NCI-H2227 treated with DMSO at 0.1 percent for 48 hours (cell line): ENCODE data around the gene TTLL10.

Source experiments
- DNase-seq: peaks from one replicate; lab custom pipeline; 2025; lab: John Stamatoyannopoulos, UW

TTLL10 gene

GRCh38 chr1:1173793-1174415 lies at the start of gene TTLL10:
Gene TTLL10 (plus strand): TSS chr1:1173880. CDS start chr1:1179216, 5,336 bp downstream.
- DNase-seq, result no peak

- no peak for DNase-seq
Measured at GRCh38 chr1:1124508-1124785, 49.2 kb upstream of the TTLL10 start.

DNA sequence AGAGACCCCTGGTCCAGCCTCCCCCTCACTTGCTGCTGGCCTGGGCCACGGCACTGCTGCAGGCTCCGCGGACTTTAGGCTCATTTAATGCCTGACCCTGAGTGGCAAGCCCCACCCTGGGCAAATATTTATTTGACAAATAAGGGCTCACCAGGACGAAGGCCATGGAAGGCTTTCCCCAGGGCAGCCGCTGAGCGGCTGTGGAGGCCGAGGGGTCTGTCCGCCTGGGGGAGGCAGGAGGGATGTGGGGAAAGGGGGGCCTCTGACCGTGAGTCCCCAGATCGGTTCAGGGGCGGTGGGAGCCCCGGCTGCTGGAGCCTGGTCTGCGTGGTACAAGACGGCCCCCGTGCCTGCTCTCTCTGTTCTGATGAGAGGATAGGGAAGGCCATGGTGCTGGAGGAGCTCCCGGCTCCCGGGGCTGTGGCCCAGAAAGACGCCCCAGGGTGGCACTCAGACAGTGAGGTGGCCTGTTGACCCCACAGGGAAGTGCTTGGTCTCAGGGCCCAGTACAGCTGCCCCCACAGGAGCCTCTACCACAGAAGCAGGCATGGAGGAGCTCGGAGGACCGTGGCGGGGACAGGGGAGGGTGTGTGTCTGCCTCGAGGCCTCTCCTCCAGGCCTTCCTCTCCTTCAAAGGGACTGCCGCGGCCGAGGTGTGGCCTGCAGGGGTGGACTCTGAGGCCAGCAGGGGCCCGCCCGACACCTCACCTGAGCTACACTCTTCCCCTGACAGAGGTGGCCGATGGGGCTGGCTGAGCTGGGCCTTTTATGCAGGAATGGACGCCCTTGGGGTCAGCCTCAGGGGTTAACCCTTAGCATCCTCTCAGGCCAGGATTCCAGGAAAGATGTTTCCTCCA lies 48.7 kb upstream of the TTLL10 start:
- DNase-seq, result no peak

DNA sequence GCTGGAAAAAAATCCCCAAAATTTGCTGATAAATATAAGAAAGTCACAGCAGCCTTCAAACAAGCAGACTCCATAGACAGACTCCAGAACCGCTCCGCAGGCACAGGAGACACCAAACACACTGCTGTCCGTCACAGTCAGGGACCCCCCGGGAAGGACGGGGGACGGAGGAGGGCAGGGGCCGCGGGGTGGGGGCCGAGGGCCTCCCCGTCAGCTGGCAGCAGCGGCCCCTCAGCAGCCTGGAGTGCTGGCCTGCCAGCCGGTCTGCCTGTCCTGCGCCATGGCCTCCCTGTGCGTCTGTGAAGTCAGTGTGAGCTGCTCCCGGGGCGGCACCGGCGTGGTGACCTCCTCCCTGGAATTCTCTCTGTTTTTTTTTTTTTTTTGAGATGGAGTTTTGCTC lies 47.7 kb upstream of the TTLL10 start:
- no peak for DNase-seq

DNA sequence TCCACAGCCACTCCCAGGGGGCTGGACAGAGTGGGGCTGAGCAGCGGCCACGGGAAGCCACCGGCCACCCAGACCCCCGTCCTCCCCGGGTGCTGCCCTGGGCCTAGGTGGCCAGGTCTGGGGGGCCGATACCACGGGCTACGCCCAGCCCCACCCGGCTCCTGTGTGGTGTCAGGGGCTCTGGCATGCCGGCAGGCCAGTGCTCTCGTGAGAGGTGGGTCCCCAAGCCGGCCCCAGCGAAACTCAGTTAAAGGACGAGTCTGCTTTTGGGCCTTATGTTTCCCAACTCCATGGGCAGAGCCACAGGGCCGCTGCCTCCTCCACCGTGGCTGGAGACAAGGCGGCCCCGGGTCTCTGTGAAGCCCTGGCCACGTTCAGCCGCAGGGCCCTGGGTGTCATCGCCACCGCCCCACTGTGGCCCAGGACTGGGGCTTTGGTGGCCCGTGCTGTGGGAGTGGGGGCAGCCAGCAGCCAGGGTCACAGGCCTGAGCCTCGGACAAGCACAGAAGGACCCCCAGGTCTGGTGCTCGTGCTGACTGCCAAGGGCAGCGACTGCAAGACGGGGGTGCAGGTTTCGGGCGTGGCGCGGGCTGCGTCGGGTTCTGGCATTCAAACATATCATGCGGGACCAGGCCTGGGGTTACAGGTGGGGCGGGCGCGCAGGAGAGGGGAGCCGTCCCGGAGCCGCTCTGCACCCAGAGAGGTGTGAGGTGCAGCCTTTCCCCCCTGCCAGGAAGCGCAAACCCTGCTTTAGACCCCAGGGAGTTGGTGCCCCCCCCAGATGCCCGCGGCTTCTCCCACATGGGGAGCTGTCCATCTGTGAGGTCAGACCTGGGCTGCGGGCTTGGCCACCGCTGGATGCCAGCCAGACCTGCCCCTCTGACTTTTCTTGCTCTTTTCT lies 45.9 kb upstream of the TTLL10 start:
- no peak for DNase-seq

- no peak for DNase-seq
Measured at GRCh38 chr1:1128454-1129139, 45.1 kb upstream of the TTLL10 start.

DNA sequence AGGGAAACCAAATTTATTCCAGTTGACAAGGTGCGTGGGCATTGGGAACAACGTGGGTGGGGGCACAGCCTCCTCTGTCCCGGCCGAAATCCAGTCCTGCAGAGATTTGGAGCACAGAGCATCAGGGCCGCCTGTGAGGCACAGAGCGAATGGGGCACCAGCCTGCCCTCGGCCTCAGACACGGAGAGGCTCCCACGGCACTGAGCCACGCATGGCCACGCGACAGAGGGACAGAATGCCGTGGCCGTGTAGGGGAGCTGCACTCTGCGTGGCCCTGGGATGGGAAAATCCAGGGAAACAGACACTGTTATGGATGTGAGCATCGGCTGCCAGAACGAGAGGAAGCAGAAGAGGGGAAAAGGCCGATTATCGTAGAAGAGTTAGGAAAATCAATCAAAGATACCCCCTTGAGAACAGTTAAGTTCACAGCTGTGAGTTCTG lies 44.3 kb upstream of the TTLL10 start:
- DNase-seq, result no peak

DNA sequence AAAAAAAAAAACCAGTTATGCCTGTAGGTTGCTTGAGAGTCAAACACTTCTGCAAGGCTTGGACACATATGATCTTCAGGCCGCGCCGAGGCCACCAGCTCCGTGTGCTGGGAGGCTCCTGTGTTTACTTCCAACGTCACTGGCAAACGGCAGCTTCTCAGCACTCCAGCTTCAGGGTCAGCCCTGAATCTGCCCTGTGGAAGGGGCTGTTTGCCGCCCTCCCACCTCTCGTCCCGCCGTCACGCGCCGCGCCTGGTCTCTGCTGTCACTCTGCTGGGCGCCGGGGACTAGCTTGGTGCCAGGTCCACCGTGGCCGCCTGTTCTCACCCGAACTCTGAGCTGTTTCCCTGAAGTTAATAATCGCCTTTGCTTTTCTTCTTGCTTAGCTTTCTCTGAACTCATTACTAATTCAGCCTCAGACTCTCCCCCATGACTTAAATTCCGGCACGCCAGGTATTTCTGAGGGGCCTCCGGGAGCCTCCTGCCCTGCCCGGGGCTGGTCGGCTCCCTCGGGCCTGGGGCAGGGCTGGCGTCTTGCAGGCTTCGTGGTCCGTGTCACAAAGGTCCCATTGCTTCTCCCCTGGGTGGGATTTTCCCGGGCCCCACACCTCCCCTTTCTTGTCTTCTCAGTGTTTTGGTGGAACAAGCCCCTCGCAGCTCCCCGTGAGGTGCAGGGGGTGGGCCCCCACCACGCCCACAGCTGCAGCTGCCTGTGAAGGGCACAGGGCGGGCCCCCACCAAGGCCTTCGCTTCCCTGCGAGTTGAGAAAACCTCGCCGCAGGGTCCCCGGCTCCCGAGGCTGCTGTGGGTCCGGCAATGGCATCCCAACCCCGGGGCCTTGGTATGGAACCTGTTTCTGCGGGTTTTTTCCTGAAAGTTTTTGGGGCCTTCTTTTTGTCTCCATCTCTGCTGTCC lies 43.2 kb upstream of the TTLL10 start:
- no peak for DNase-seq

DNA sequence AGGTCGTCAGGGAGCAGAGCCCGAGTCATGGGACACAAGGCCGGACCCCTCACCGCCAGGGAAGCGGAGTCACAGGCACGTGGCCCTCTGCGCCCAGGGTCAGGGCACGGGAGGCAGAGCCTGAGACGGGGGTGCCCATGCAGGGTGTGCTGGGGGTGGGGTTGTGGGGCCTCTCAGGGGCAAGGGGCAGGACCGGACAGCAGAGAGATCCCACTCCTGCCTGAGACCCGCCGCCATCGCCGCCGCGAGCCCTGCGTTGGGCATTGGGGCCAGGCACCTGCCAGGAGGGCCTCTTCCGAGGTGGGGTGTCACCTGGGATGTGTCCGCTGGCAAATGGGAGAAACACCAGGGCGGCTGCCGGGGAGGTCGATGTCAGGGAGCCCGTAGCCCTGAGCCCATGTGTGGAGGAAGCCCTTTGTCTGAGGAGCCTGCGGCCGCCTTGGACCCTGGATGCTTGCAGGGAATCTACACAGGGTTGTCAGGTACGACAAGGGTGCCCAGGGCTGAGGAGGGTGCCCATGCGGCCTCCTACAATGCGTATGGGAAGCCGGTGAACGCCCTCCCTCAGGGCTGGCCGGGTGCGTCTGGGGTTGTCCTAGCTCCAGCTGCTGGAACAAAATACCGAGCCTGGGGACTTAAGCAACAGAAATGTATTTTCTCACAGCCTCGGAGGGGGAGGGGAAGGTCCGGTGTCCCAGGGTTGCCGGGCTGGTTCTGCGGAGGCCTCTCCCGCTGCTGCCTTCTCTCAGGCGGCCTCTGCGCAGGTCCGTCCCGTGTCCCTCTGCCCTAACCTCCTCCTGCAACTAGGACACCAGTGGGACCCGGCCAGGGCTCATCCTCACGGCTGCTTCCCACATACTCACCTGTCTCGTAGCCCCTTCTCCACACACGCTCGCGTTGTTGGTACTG lies 41.4 kb upstream of the TTLL10 start:
- DNase-seq, result no peak

DNA sequence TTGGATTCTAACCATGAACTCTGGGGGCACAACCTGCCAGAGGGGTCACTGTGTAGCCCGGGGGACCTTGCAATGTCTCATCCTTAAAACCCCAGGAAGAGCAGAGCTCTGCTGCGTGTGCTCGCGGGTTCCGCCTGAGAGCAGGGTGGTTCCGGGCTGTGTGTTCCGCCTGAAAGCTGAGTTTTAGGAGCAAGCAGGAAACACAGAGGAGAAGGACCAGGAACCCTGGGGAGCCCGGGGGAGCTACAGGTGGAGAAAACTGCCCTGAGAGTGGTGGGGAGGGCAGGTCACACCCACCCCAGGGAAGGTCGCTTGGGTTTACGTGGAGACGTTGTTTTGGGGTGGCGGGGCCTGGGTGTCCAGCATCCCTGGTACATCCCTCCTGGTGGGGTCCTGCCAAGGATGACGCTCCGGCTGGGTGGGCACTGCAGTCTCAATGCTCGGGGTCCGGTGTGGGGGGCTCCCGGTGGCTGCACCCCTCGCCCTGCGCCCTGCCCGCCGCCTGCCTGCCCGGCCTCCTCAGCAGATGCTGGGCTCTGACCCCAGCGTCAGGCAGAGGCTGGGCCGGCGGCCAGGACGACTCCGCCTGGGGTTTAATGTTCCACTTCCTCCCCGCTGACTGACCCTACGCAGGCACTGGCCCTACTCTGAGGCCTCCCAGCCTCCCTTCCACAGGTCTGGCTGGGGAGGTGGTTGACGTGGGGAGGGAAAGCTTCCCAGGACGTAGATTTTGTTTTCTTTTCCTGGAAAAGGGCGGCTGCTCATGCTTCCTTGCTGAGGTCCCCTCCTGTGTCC lies 40.5 kb upstream of the TTLL10 start:
- DNase-seq, result no peak

DNA sequence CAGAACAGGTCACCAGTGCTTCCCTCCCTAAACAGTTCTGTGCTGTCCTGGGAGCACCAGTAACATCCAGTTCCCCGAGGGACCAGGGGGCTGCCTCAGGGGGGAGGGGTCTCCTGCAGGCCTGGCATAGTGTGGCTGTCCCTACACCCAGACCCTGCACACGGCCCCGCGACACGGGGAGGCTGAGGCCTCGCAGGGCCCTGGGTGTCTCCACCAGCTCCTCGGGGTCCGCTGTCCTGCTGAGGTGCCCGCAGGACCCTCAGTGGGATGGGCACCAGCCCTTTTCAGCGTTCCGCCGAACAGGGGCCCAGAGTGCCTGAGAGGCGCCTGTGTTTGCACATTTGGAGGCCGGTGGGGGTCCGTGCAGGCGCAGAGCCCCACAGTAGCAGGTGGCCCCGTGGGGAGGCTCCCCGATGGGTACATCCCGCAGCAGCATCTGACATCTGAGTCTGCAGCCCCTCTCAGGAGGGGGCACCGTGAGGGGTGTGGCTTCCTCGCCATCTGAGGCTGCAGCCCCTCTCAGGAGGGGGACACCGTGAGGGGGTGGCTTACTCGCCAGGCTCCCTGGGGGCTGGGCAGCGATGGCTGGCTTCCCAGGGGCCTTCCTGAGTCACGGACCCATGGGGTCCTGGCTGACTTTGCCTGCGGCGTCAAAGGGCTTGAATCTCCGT lies 39.2 kb upstream of the TTLL10 start:
- DNase-seq, result no peak

DNA sequence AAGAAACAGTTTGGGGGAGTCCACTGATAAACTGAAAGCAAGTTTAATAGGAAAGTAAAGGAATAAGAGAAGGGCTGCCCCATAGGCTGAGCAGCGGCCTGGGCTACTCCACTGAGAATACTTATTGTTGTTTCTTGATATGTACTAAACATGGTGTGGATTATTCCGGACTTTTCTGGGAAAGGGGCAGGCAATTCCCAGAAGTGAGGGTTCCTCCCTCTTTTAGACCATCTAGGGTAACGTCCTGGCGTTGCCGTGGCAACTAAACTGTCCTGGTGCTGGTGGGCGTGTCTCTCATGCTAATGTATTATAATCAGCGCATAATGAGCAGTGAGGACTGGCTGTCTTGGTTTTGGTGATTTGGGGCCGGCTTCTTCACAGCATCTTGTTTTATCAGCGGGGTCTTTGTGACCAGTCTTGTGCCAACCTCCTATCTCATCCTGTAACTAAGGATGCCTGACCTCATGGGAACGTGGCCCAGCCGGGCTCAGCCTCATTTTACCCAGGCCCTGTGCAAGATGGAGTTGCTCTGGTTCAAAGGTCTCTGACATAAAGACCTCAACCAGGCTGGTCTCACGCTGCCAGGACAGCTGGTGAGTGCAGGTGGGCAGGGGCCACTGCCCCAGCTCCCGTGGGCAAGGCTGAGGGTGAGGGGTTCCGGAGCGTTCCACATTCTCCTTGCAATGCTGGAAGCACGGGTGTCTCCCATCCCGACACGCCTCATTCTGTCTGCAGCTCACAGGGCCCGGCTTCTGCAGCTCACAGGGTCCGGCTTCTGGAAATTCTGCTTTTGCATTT lies 38.1 kb upstream of the TTLL10 start:
- DNase-seq, result no peak

DNA sequence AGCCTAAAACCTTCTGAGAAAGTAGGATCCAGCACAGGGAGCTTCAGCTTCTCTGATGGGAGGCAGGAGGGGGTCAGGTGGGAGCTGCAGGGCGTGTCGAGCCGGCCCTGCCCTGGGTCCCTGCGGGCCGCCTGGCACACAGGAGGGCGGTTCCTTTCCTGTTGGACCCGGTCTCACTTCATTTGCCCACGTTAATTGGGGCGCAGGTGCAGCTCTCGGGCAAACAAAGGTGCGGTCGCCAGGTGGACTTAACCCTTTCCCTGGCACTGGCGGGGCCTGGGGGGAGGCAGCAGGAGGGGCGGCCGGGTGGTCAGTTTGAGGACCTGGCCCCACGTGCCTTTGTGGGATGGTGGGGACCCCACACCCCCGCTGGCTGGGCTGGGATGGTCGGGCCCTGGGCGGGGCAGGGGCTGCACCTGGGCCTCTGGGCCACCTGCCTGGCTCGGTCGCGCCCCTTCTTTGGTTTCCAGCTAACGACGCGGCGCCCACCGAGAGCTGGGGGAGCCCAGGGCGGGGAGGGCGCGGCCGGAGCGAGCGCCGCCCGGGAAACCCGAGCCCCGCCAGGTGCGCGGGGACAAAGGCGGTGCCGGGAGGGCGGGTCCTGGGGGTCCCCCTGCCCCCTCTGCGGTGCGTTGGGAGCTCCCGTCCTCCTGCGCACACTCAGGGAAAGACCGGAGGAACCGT lies 37.0 kb upstream of the TTLL10 start:
- DNase-seq, result no peak

- DNase-seq, result no peak
Measured at GRCh38 chr1:1137256-1138045, 36.2 kb upstream of the TTLL10 start.

GRCh38 chr1:1140673-1141072 lies 33.0 kb upstream of the TTLL10 start:
- DNase-seq, result no peak

DNA sequence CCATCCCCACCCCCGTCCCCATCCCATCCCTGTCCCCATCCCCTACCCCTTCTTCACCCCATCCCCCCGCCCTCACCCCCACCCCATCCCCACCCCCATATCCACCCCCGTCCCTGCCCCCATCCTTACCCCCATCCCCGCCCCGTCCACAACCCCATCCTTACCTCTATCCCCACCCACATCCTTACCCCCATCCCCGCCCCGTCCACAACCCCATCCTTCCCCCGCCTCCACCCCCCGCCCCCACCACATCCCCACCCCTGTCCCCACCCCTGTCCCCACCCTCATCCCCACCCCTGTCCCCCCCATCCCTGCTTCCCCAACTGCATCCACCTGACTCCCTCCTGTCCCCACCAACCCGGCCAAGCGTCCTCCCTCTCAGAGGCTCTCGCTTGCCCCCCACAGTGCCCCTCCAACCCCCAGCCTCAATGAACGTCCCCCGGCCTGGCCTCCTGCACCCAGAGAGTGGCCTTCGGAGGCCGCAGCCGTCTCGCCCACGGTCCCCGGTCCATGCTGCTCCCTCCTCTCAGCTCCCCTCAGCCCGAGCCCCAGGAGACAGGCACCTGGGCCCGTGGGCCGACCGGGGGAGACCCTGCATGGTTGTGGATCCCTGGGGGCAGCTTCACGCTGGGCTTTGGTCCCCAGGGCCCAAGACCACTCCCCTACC lies 32.3 kb upstream of the TTLL10 start:
- DNase-seq, result no peak
